Panc1 (cell line): Measurements from ENCODE around the gene PODNL1.

Experiments used
- CTCF ChIP-seq: fragments of 450-650 bp; IDR thresholded peaks from 2 replicates; pipeline ENCODE4 v1.5.1; 2017; ENCODE audit warnings: mild to moderate bottlenecking
- SIN3A ChIP-seq: IDR thresholded peaks from 2 replicates; pipeline ENCODE4 v1.6.1; 2012; ENCODE audit warnings: low read depth, mild to moderate bottlenecking, low read length, moderate library complexity, borderline replicate concordance; ENCODE audit not compliant: insufficient read depth

- TF ChIP-seq CTCF = no peak
- TF ChIP-seq SIN3A = no peak
These were observed 49.1 kb upstream of the PODNL1 start for GRCh38 chr19:13987101-13987890.
